ENCODE data around the gene CHCHD6. TPM values are rescaled to one million over a fixed set of nuclear protein-coding genes. Genes with fewer than 3 reads are reported as not detected.
A peak's percentile ranks its signal among the peaks of the same experiment; 100 is the strongest.

Gene CHCHD6
- 32.3 and 36.2 TPM in 2 replicates for total RNA-seq (2014; rRNA removed; shearing (Covaris generic))

- in situ Hi-C loops (cut with HindIII; ENCODE audit: low sequenced_read_pairs): no loop called here
- DNase-seq (ENCODE audit: low spot score): peak; percentile 93
Measured at GRCh38 chr3:126703512-126704493, at the start of gene CHCHD6. CHCHD6 (plus strand) TSS chr3:126704240; CDS start chr3:126704313, 73 bp downstream.

- in situ Hi-C loops (cut with HindIII; ENCODE audit: low sequenced_read_pairs): no loop called here
- peak; percentile 82 for DNase-seq (ENCODE audit: low spot score)
Measured at GRCh38 chr3:126654571-126655383, 49.3 kb upstream of the CHCHD6 start, which contains the start of gene TXNRD3. TXNRD3 (minus strand) TSS chr3:126655124.

GRCh38 chr3:126655887-126656286, 48.2 kb upstream of the CHCHD6 start:
- no peak for DNase-seq (ENCODE audit: low spot score)
- in situ Hi-C loops (cut with HindIII; ENCODE audit: low sequenced_read_pairs): no loop called here

GRCh38 chr3:126656371-126657134, 47.5 kb upstream of the CHCHD6 start:
- in situ Hi-C loops (cut with HindIII; ENCODE audit: low sequenced_read_pairs): no loop called here
- DNase-seq (ENCODE audit: low spot score): no peak

- no peak for DNase-seq (ENCODE audit: low spot score)
- in situ Hi-C loops (cut with HindIII; ENCODE audit: low sequenced_read_pairs): no loop called here
Measured at GRCh38 chr3:126657901-126658300, 46.1 kb upstream of the CHCHD6 start.

- no peak for DNase-seq (ENCODE audit: low spot score)
- in situ Hi-C loops (cut with HindIII; ENCODE audit: low sequenced_read_pairs): no loop called here
Measured at GRCh38 chr3:126658584-126658983, 45.5 kb upstream of the CHCHD6 start.

GRCh38 chr3:126659915-126660886, 43.8 kb upstream of the CHCHD6 start:
- in situ Hi-C loops (cut with HindIII; ENCODE audit: low sequenced_read_pairs): no loop called here
- DNase-seq (ENCODE audit: low spot score): no peak

- DNase-seq (ENCODE audit: low spot score): no peak
- in situ Hi-C loops (cut with HindIII; ENCODE audit: low sequenced_read_pairs): no loop called here
Measured at GRCh38 chr3:126661532-126662364, 42.3 kb upstream of the CHCHD6 start.

- no peak for DNase-seq (ENCODE audit: low spot score)
- in situ Hi-C loops (cut with HindIII; ENCODE audit: low sequenced_read_pairs): no loop called here
Measured at GRCh38 chr3:126663257-126663656, 40.8 kb upstream of the CHCHD6 start.

GRCh38 chr3:126663750-126664149, 40.3 kb upstream of the CHCHD6 start:
- in situ Hi-C loops (cut with HindIII; ENCODE audit: low sequenced_read_pairs): no loop called here
- DNase-seq (ENCODE audit: low spot score): no peak

- DNase-seq (ENCODE audit: low spot score): no peak
- in situ Hi-C loops (cut with HindIII; ENCODE audit: low sequenced_read_pairs): no loop called here
Measured at GRCh38 chr3:126664591-126665214, 39.3 kb upstream of the CHCHD6 start.

- no peak for DNase-seq (ENCODE audit: low spot score)
- in situ Hi-C loops (cut with HindIII; ENCODE audit: low sequenced_read_pairs): no loop called here
Measured at GRCh38 chr3:126665221-126665936, 38.7 kb upstream of the CHCHD6 start.

GRCh38 chr3:126665959-126666657, 37.9 kb upstream of the CHCHD6 start:
- DNase-seq (ENCODE audit: low spot score): no peak
- in situ Hi-C loops (cut with HindIII; ENCODE audit: low sequenced_read_pairs): no loop called here

- in situ Hi-C loops (cut with HindIII; ENCODE audit: low sequenced_read_pairs): no loop called here
- DNase-seq (ENCODE audit: low spot score): no peak
Measured at GRCh38 chr3:126666658-126667528, 37.1 kb upstream of the CHCHD6 start.
